GM18858 (cell line): Measurements from ENCODE around the gene MAP3K9.

Experiments
- ATAC-seq: cut with Tn5 transposase; IDR thresholded peaks from one replicate; pipeline ENCODE4 v1.9.1; 2021; ENCODE audit not compliant: unreplicated experiment

Gene MAP3K9

GRCh38 chr14:70788898-70789297 lies 20.4 kb downstream of the MAP3K9 start:
- no peak for ATAC-seq

DNA sequence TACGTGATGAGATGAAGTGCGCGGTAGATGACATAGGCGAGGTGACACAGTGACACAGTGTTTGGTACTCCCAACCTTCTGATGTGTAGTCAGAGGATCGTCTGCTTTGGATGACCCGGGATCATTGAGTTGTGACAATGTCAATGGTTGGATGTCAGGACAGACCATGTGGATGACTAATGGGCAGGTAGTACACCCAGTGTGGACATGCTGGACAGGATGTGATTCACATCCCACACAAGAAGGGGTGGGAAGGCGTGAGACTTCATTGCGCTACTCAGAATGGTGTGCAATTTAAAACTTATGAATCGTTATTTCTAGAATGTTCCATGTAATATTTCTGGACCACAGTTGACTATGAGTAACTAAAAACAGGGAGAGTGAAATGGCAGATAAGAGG lies 23.8 kb downstream of the MAP3K9 start:
- no peak for ATAC-seq

GRCh38 chr14:70784886-70785285 lies 24.4 kb downstream of the MAP3K9 start:
- ATAC-seq: no peak

- ATAC-seq: no peak
Measured at GRCh38 chr14:70782361-70782760, 27.0 kb downstream of the MAP3K9 start.

DNA sequence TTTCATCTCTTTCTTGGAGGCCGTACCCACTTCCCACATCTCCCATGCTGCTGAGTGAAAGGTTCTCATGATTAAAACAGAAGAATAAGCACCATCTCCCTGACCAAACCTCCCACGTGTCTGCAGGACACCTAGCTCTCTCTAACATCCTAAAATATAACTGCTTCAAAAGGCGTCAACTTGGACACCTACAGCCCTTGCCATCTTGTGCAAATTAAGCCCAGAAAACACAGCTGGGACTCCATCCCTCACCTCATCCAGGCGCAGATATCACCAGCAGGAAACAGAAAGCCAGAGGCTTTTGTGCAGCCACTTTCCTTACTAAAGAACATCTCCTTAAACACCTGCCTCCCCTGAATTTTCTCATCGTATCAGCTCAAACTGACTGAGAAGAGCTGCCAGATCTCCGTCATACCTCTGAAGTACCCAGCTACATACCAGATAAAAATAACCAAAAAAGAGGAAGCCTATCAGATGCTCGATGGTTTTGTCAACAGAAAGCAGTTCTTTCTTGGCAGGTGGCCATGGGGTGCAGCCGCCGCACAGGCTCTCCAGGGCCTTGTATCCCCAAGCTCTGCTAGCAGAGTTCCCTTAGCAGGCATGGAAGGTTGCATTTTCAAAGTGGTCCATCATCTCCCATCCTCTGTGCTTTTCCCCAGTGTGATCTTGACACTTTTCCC lies 28.8 kb downstream of the MAP3K9 start:
- peak; percentile 70 for ATAC-seq

DNA sequence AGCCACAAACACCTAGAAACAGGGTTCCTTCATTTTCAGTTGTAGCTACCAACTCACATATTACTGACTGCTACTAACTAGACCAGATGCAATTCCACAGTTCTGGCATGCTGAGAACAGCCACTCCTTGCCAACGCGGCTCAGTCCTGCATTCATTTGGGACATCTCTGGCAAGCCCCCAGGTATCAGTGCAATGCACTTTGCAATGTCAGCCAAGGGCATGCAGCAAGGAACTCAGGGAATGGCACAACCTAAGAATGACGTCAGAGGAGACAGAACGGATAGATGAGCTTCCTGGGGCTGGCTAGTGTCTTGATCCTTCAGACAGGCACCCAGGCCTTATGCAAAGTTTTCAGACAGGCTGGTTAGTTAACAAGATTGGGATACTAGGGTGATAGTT lies 29.6 kb downstream of the MAP3K9 start:
- ATAC-seq: no peak

DNA sequence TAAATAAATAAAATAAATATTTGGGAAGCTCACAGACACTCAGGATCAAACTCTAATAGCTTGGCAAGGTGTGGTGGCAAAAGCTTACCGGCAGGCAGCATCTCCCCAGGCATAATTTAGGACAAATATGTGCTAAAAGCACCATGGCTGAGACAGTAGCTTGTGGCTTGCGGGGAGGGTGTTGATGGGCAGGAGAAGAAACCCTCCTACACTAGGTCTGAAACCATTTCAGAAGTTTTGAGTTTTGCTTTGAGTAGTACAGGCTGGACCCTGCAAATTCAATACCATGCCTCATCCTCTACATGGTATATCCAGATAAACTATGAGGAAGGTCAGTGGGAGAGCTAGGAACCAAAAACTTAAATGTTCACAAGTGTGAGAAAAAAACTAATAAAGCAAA lies 33.1 kb downstream of the MAP3K9 start:
- ATAC-seq: peak; percentile 67

GRCh38 chr14:70773182-70773862 lies 36.0 kb downstream of the MAP3K9 start:
- no peak for ATAC-seq

- ATAC-seq: no peak
Measured at GRCh38 chr14:70771781-70772212, 37.5 kb downstream of the MAP3K9 start.

GRCh38 chr14:70770490-70770889 lies 38.8 kb downstream of the MAP3K9 start:
- no peak for ATAC-seq

GRCh38 chr14:70759398-70759797 lies 49.9 kb downstream of the MAP3K9 start:
- no peak for ATAC-seq

GRCh38 chr14:70755655-70756054 lies 53.7 kb downstream of the MAP3K9 start:
- no peak for ATAC-seq

- no peak for ATAC-seq
Measured at GRCh38 chr14:70754991-70755390, 54.3 kb downstream of the MAP3K9 start.

DNA sequence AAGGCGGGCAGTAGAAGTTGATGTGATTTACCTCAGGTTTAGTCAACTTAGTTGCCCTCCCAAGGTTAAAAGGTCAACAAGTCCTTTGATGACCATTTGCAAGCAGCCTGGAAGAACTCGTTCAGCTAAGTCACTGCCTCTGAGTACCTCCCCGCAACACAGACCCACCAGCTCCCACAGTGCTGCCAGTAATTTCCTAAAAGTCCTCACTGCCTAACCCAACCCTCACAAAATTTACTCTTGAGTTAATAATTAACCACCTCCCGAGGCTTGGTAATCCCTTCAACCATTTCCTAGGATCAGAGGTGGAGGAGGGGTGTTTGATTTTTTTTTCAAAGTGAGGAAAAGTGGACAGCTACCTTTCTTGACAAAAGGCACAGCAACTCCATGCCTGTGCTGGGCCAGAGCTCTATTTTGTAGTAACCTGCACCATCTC lies 55.8 kb downstream of the MAP3K9 start:
- no peak for ATAC-seq

- no peak for ATAC-seq
Measured at GRCh38 chr14:70748422-70748821, 60.9 kb downstream of the MAP3K9 start.

GRCh38 chr14:70744641-70745040 lies 64.7 kb downstream of the MAP3K9 start:
- ATAC-seq: no peak

GRCh38 chr14:70742316-70742715 lies 67.0 kb downstream of the MAP3K9 start:
- ATAC-seq: no peak

GRCh38 chr14:70741482-70741881 lies 67.8 kb downstream of the MAP3K9 start:
- no peak for ATAC-seq

DNA sequence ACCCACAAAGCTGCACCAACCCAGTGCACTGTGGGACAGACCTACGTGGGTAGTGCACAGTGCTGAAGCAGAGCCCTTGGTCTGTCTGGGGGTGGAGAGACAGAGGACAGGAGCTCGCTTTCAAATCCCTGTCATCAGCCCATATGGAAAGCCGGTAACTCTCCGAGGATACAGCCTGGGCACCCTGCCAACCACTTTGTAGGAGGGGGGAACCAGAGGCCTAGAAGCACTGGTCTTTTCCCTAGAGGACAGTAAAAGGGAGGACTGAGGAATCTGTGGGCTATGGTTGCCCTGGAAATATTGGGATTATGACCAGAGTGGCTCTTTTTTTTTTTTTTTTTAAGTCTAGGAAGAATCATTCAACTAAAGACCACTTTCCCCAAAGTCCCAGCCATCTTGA lies 74.3 kb downstream of the MAP3K9 start:
- no peak for ATAC-seq

DNA sequence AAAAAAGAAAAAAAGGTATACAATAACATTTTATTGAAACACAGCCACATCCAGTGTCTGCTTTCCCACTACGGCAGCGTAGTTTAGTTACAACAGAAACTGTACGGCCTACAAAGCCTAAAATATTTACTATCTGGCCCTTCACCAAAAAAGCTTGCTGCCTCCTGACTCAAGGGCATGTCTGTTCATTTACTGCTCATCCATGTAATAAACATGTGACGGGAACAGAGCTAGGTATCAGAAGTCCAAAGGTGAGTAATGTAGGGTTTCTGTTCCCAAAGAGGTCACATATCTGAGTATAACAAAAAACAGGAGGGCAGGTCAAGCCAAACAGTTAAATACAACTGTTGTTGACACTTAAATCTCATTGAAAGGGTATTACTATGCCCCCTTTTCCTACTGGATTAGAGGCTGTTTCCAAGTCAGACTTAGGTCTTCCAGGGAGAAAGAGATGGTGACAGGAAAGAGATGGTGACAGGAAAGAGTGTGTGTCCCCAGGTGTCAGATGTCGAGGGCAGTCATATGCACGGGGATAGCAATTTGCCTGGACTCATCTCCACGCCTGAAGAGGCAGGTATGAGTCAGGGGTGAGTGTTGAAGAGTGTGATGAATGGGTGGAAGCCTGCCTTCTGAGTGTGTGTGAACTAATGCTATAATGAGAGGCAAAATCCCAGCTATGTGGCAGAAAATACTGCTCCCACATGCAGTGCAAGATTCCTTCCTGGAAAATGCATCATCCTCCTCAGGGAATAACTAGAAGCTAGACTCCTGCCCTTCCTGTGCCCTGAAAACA lies 77.7 kb downstream of the MAP3K9 start:
- ATAC-seq: no peak

DNA sequence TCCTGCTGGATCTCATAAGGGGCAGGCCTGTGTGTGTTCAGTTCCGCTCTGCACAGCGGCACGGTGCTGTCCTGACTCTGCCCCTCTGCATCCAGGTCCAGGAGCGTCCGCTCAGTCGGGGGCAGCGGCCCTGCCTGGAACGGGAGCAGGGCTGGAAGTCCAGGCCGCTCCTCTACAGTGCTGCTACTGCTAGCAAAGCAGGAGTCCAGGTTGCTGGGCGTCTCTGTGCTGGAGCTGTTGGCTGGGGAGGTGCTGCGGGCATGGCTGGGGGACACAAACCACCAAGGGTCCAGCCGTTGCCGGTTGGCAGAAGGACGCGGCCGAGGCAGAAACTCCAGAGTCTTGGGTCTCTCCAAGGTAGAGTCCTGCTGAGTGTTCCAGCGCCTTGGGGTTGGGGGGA lies 78.9 kb downstream of the MAP3K9 start:
- no peak for ATAC-seq
